ENCODE data around the gene USHBP1. TPM values are rescaled to one million over a fixed set of nuclear protein-coding genes. Genes with fewer than 3 reads are reported as not detected.

USHBP1 gene
- total RNA-seq, 1 donor from 2014 or later: 40.0 TPM

DNA sequence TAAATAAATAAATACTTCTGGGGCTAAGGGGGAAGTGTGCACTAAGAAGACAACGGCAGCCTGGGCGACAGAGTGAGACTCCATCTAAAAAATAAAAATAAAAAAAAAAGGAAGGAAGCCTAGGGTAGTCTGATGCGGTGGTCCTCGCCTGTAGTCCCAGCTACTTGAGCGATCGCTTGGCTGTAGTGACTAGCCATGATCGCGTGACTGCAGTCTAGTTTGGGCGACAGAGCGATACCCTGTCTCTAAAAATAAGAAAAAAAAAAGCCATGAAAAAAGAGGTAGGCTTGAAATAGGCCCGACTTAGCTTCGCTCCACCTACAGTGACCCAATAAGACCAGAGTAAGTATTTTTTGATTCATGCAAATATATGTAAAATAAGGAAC is 2.0 kb upstream of the USHBP1 start:
- no peak for DNase-seq (ENCODE audit: extremely low read depth, low read depth, low spot score)

DNA sequence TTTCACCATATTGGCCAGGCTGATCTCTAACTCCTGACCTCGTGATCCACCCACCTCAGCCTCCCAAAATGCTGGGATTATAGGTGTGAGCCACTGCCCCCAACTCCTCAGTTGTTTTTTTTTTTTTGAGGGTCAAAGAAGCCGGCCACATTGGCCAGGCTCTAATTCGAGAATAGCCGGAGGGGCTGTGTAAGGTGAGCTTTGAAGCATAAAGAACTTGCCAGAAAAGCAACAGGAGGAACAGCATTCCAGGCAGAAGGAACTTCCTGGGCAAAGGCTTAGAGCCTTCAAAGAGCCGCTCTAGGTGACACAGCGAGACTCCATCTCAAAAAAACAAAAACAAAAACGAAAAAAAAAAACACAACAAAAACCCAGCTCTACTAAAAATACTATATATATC is 1.5 kb upstream of the USHBP1 start:
- no peak for DNase-seq (ENCODE audit: extremely low read depth, low read depth, low spot score)

DNA sequence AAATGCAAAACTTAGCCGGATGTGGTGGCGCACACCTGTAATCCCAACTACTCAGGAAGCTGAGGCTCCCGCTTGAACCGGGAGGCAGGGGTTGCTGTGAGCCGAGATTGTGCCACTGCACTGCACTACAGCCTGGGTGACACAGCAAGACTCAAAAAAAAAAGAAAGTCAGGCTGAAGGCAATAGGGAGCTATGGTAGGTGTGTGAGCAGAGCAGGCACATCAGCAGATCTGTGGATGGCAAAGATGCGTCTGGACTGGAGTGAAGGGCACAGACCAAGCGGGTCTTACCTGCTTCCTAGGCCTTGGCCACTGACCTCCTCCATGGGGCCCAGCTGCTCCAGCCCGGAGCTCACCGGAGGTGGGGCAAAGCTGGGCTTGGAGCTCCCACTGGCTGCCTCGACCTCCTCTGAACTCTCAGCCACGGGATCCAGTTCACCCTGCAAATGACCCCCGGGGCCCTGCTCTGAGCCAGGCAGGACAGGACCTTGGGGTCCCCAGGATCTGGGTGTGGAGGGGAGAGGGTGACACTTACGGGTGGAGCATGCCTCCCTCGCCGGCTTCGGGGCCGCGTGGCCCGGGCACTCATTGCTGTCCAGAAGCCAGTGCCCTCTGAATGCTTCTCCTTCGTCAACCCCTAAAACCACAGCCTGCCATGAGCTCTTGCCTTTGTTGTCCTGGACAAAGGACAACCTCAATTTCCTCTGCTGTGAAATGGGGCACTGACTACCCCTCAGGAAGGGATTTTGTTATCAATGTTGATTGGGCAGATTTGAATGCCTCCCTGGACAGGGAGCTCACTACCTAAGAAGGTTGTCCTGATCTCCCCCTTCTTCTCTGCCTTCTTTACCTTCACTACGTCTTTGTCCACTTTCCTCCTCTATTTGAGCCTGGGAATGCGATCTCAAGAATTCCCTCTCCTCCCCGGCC is 569 bp downstream of the USHBP1 start:
- no peak for DNase-seq (ENCODE audit: extremely low read depth, low read depth, low spot score)

DNA sequence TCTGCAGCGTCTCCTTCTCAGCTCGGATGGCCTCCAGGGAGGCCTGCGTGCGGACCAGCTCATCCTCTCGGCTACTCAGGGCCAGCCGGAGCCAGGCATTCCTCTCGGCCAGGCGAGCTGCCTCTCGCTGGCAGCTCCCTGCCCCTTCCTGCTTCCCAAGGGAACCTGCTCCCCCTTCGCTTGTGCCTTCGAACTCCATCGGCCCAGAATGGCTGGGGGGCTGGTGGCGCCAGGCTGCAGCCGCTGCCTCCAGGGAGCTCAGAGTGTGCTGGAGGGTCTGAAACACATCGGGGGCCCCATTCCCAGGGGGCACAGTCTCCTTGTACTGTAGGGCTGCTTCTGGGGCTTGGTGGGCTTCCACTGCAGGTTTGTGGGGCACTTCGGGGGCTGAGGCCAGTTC is 2.0 kb downstream of the USHBP1 start:
- DNase-seq (ENCODE audit: extremely low read depth, low read depth, low spot score): no peak

DNA sequence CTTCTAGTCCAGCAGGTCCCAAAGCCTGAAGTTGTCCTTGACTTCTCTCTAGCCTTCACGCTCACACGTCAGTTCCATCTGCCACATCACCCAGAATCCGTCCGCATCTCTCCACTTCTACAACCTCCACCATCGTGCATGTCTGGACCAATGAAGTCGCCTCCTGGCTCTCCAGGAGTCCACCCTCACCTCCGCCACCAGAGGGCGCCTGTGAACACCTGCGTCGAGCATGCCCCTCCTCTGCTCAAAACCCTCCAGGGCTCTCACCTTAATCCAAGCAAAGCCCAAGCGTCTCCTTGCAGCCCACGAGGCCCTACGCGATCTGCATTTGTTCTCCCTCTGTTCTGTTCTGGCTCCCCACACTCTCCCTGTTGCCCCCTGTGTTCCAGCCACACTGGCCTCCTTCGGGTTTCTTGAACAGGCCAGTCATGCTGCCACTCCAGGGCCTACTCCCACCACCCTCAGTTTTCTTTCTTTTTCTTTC is 3.7 kb downstream of the USHBP1 start:
- no peak for DNase-seq (ENCODE audit: extremely low read depth, low read depth, low spot score)

DNA sequence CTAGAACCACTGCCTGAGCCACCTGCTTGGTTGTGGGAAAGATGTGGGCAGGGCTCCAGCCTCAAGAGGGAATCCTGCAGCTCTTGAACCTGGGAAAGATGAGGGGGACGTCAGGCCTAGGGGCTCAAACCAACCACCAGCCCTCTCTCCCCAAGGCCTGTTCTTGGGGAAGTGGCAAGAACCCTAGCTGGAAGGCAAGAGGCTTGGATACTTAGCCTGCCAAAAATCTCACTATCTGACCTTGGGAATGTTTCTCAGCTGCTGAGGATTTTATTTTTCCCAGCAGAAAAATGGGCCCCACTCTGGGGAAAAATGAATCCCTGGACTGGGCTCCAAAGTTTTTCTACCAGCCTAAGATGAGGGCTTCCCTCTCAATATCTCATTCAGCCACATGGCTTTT is 4.6 kb downstream of the USHBP1 start:
- no peak for DNase-seq (ENCODE audit: extremely low read depth, low read depth, low spot score)

DNA sequence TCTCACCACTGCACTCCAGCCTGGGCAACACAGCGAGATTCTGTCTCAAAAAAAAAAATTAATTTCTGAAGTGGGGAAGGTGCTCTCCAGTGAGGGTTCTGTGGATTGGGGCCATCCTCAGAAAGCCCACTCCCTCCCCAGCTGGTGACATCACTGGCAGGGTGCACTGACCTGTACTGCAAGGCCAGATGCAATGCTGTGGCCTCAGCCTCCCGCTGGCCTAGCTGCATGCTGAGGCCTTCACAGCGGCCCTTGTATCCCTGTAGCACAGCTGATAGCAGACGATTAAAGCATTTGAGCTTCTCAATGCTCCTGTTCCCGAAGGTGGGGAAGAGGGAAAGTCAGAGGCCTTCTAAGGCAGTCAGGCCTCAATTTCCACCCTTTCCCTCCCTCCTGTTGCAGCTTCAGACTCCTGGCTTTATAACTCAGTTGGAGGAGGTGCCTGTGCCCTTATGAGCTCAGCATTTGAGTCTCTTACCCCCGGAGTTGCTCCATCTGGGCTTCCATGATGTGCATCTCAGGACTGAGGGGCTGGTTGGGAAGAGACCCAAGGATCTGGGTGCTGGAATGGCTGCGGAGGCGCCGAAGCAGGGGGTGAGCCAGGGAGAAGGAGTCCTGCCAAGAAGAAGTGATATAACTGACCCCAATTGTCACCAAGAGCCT is 5.3 kb downstream of the USHBP1 start:
- DNase-seq (ENCODE audit: extremely low read depth, low read depth, low spot score): no peak

DNA sequence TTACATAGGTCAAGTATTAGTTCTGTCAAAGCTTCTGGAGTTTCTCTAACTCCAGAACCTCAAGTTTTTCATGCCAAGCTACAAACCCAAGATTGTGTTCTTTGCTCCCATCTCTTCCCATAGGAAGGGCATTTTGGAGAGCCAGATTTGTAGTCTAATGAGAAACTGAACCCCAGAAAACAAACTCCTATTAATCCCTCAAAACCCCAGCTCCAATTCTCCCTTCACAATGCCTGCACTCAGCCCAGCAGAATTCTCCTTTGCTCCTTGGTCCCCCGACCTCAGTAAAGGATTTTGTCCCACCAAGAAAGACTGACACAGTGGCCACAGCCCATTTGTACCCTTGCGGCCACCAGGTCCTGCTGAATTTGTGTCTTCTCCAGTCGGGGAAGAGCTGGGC is 8.4 kb downstream of the USHBP1 start:
- no peak for DNase-seq (ENCODE audit: extremely low read depth, low read depth, low spot score)

DNA sequence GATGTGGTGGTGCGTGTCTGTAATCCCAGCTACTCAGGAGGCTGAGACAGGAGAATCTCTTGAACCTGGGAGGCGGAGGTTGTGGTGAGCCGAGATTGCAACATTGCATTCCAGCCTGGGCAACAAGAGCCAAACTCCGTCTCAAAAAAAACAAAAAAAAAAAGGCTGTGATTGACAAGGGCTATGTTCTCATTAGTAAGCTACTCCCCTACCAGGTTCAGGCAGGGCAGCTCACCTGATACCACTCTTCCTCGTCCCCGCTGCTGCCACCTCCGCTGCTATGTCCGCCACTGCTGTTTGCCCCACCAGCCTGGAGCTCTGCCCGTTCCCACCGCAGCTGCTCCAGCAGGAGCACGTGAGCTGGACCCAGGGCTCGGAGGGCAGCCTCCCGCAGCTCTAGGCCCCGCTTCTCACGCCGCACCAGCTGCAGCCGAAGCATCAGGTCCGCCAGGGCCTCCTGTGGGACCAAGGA is 9.4 kb downstream of the USHBP1 start:
- no peak for DNase-seq (ENCODE audit: extremely low read depth, low read depth, low spot score)

DNA sequence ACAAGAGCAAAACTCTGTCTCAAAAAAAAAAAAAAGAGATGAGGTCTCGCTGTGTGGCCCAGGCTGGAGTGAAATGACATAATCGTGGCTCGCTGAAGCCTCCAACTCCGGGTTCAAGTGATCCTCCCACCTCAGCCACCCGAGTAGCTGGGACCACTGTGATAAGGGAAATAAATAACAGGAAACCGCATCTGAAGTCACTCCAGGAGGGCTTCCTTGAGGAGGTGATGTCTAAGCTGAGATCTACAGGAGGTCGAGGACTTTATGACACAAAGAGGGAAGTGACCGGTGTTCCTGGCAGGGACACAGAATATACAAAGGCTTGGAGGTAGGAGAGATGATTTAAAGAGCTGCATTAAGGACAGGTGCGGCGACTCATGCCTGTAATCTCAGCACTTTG is 9.9 kb downstream of the USHBP1 start:
- no peak for DNase-seq (ENCODE audit: extremely low read depth, low read depth, low spot score)

DNA sequence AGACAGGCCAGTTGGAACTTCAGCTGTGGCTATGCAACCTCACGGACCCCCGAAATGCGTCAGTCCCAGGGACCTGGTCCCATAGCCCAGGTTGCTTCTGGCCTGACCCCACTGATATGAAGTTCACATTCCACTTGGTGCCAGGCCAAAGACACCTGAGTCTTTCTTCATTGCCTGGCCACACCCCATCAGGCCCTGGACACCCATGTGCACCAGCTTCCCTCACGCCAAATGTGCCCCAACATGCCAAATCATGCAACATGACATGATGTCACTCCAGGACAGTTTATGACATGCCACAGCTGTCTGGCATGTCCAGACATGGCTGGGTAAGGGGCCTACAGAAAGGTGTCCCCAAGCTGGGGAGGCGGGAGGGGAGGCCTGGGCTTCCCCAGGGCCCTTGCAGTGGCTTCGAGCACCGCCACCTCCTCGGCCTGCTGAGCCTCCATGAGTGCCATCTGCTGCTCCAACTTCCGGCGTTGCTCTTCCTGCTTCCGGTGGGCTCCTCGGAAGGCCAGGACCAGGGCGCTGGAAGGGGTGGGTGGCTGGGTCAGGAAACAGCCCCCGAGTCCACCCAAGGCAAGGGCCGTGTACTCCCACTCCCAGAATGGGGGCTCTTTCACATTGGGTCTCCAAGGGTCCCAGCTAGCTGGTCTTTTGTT is 14.5 kb downstream of the USHBP1 start:
- no peak for DNase-seq (ENCODE audit: extremely low read depth, low read depth, low spot score)

DNA sequence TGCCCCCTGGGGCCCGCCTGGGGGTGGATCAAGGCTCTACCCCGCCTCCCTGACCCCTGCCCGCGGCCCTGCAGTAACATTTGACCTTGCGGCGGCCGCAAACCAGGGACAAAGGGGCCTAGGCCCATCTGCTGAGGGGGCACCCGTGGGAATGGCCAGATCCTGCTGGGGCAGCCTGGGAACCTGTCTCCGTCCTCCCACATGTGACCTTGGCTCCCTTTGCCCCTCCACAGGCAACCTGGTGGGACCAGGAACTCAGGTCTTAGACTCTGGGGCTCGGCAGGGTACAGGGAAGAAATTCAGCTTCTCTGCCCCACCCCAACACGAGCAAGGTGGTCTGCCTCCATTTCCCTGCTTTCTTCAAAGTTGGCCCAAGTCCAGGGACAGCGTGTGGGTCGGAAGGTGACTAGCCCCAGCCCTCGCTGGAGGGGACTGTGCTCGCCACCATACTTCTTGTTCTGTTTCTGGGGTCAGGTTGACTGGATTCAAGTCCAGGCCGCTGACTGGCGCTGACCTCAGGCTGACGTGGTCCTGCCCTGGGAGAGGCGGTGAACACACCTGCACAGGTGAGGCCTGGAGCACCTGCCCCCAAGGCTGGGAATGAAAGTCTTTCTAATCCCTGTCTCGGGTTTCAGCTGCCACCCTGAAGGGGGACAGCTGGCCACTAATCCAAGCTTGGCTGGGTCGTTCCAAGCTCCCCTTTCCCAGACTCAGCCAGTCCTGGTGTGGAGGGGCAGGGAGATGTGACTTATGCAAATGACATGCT is 16.4 kb downstream of the USHBP1 start:
- DNase-seq (ENCODE audit: extremely low read depth, low read depth, low spot score): no peak

DNA sequence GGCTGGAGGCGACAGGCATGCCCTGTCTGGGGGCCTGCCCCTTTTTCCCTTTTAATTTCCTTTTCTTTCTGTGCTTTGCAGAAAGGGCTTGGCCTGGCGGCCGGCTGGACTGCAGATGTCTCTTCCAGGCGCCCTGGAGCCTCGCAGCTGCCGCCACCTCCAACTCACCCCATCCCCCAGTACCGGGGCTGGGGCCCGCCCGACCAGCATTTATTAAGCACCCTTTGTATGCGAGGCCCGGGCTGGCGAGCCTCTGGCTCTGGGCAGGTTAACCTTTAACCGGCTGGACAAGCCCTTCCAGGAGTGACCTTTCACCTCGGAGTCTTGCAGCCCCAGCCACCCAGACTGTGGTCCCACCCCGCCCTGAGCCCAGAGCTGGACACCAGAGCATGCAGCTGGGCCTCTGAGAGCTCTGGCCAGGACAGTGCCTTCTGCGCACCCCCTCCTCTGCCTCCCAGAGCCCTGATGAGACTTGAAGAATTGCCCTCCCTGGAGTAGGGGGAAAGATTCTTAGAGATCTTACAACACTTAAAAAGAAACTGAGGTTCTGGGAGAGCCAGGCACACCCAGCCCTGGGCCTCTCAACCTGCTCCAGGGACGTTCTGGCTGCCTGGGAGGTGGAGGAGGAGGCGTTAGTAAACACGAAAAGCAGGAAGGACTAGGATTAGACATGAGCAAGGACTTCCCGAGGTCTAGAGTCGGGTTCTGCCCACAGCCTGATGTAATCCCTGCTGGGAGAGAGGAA is 17.7 kb downstream of the USHBP1 start:
- no peak for DNase-seq (ENCODE audit: extremely low read depth, low read depth, low spot score)

DNA sequence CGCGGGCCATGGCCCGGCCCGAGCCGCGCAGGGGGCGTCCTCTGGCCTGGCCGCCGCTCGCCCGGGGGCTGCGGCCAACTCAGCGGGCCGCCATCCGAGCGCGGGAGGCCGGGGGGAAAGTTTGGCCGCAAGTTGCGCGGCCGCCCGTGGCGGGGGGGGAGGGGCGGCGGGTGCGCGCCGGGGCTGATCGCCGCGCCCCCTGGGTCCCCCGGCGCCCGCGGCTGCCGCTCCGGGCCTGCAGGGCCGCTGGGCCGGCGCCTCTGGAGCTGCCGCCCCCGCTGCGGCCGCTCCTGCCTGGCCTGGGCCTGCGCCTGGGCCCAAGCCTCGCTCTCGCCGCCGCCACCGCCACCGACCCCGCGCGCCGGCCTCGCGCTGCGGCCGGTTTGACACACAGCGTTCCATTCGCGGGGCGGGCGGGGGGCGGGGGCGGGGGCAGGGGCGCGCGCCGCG is 19.0 kb downstream of the USHBP1 start, which contains the start of gene NR2F6:
NR2F6 (minus strand) TSS at position 385 of the 450 bp plus-strand sequence. CDS start 699 bp downstream, outside the sequence.
- no peak for DNase-seq (ENCODE audit: extremely low read depth, low read depth, low spot score)

DNA sequence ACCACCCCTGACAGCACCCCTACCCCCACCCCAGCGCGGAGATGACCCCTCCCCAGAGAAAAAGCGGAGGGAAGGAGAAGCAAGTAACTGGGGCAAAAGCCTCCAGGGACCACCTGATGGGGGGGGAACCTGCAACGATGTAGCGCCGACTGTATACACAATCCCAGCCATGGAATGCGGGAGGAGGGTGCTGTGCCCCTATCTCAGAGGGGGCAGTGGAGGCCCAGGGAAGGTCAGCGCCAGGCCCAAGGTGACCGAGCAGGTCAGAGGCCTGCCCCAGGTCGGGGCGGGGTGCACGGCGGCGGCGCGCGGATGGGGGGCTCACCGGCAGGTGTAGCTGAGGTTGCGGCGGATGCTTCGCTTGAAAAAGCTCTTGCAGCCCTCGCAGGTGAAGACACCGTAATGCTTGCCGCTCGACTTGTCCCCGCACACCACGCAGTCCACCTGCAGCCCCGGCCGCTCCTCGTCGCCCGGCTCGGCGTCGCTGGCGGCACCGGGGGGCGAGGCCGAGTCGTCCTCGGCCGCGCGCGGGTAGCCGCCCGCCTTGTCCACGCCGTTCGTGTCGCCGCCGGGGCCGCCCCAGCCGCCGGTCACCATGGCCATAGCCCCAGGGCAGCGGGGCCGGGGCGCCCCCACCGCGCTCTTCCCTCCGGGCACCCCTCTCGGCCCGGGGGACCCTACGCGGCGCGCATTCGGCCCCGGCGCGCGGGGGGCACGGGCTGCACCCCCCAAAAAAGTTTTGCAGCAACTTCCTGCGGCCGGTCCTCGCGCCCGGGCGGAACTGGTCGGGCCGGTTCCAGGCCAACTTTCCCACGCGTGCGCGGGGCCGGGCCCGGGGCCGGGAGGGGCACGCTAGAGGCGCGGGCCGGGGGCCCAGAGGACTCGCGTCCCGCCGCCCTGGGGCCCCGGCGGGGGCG is 19.7 kb downstream of the USHBP1 start:
- DNase-seq (ENCODE audit: extremely low read depth, low read depth, low spot score): no peak

DNA sequence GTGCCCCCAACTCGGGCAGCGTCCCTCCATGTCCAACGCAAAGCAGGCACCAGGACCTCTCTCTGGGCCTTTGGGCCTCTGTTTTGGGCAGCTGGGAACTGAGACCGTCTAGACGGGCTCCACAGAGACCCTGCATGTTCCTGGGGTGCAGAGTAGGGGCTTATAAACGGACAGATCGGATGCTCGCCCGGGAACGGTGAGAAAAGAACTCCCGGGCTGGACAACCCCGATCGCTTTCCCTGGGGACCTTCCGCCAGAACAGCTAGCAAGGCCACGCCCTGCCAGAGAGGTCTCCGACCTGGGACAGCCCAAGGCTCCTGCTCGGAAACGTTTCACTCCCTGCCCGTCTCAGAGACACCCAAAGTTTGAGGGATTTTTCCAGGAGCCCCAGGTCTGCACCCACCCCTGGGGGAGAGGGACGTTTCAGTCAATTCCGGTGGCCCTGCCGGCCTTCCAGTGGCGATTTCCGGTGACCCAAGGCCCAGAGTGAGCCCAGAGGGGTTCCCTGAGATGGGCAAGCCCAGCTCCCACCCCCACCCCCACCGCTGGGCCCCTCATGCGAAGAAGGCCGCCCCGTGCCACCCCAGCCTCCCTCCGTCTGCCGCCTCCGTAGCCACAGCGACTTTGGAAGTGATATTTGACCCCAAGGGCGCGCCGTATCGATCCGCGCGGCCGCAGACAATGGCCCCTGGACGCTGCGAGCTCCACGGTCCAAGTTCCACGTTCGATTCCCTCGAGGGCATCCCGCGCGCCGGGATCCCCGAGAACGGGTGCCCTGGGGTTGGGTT is 20.5 kb downstream of the USHBP1 start:
- DNase-seq (ENCODE audit: extremely low read depth, low read depth, low spot score): no peak

DNA sequence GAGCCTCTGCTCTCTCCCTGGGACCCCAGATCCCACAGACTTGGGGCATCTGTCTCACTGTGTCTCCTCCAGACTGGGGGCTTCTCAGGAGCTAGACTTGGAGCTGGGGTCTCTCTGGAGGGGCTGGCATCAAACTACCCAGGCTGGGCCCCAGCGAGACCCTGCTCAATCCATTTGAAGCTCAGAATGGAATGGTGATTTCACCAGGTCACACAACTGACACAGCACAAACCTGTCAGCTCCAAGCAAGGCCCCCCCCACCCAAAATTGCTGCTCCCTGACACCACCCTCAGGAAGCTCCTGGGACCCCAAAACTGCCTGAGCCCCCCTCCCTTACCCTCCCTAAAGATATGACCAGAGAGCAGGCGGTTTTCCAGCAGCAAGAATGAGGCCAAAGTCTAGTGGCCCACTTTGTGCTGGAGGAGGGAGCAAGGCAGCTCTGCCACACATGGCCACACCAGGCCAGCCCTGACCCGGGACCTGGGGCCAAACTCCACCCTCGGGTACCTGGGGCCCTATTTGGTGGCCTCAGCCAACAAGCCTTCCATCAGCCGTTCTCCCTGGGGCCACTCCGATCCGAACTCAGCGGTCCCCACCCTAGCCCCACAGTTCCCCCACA is 21.2 kb downstream of the USHBP1 start:
- DNase-seq (ENCODE audit: extremely low read depth, low read depth, low spot score): no peak

Measured in glomerular endothelial cell (primary cell).